HG02973 (cell line): ENCODE data around the gene RAPGEF4.
A peak's percentile ranks its signal among the peaks of the same experiment; 100 is the strongest.

Source experiments
- ATAC-seq: cut with Tn5 transposase; IDR thresholded peaks from one replicate; pipeline ENCODE4 v1.9.1; 2021; ENCODE audit warnings: moderate library complexity; ENCODE audit not compliant: unreplicated experiment

Gene RAPGEF4

DNA sequence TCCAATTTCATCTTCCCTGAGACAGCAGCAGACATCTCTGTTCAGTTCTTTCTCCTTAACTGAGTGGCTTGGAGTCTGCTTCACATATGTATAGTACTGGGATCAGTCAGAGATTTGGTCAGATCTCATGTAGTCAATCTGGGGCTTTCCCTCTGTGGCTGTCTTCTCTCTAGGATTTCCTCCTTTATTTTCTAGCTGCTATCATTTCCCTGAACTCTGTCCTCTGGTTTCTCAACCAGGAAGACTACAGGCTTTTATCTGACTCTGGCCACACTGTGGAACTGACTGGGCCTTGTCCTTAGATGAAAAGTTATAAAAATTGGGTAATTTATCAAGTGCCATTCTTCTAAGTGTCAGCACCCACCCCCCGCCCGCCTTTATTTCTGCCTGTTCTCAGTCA is 121.0 kb downstream of the RAPGEF4 start:
- ATAC-seq: no peak

DNA sequence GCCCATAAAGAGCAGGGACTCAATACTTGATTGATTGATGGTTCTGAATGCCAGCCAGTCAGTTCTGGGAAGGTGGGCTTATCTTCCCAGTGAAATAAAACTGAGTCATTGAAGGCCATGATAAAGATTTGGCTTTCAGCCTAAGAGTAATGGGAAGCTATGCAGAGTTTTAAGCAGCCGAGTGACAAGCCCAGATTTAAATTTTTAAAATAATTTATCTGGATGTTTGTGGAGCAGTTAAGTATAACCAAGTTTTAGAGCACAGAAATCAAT is 122.8 kb downstream of the RAPGEF4 start:
- no peak for ATAC-seq

DNA sequence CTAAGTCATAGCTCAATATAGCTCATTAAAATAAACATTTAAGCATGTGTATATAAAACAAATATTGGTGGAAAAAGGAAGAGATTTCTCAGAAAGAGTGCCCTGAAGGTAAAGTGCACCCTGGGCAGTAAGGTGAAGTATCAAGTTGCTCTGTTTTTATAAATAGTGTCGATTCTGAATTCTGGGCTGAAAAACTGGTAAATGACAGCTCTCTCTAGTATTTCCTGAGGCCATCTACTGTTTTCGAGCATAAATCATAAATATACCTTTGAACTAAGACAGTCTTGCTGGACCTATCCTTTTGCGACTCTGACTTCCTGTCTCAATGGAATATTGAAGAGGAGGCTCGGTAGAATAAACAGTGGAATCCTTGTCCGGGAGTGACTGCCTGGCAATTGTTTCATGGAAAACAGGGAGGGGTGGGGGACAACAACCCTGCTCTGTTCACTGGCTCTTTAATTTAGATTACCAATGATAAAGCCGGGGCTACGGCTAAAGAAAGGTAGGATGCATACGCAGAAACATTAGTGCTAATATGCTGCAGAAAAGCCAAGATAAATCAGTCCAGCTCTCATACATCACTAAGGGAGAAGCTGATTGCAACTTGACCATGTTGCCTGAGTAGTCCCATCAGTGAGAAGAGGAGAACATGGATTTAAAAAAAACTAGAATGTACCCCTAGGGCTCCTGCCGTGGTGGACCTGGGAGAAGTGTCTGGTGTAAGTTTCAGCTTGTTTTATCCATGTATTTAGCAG is 124.1 kb downstream of the RAPGEF4 start:
- no peak for ATAC-seq

DNA sequence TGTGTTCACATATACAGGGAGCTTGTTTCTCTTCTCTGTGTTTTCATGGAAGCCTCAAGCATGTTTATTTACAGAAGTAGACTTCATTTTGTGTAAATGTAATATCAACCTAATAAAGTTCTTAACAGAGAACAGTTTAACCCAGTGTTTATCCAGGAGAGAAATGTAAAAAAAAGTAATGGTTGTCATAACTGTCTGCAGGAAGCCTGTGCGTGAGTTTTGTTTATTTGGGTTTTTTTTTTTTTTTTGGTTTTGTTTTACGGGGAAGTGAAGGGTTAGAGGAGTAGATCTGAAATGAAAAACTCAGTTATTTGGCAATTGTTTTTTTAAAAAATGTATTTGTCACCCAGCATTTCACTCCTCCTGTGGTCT is 124.7 kb downstream of the RAPGEF4 start:
- no peak for ATAC-seq

DNA sequence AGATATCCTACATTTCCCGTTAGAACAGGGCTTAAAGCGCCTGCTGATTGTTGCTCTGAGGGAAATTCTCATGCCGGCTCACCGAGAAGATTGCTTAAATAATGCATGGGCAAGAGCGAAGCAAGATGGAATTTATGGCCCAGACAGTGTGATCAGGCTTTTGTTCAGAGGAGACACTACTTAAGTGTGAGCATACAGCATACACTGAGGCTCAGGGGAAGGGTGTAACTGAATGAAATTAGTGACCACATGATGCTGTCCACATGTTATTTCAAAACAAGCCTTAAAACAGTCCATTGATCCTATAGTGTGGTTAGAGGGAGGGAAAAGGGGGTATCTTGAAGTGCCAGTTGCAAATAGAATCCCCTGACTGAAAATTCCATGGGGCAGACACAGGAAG is 125.5 kb downstream of the RAPGEF4 start:
- no peak for ATAC-seq

DNA sequence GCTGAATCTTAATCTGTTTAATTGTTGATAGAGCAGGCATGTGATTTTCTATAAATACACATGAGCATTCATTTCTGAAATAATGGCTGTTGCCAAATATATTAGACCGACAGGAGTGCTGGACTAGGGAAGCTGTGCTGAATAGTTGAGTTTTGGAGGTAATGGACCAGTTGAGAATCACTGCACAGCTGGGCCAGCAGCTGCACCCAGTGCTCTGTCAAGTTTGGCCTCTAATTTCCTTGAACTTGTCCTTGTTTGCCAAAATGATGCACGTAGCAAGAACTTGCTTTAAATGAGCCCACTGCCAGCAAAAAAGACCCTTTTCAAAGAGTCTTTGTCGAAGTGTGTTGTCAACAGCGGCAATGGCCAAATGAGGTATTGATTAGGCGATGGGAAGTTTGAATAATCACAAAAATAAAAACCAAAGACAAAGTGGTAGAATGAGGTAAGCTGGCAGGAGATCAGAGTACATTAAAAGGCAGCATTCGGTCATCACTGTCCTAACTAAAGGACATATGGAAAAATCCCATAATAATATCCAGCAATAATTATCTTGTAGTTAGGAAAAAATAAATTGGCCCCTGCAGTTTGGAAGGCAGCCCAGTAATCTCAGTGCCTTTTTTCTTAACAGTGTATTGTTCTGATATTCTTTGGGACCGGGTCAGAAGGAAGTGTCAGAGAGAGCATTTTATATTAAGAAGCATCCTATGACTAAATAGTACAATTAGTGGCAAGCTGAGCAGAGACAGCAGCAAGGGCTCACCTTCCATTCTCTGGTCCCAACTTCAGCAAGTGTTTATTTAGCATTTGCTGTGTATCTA is 126.2 kb downstream of the RAPGEF4 start:
- no peak for ATAC-seq

DNA sequence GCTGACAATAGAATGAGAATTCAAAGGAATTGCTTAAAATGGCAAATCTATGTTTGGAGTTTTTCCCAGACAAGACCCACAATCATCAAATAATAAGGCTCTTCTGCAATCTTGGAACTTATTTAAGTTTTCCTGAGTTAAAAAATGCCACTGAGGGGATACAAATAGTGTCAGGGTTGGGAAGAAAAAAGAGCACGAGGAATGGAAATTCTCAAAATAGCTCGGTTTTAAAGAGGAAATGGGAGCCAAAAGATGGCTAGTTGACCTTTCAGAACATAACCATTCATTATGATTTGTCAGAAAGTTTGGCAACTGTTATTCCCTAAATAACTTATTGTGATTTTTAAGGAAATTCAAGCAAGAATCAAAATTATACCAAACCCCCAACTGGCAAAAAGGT is 127.7 kb downstream of the RAPGEF4 start:
- ATAC-seq: no peak

DNA sequence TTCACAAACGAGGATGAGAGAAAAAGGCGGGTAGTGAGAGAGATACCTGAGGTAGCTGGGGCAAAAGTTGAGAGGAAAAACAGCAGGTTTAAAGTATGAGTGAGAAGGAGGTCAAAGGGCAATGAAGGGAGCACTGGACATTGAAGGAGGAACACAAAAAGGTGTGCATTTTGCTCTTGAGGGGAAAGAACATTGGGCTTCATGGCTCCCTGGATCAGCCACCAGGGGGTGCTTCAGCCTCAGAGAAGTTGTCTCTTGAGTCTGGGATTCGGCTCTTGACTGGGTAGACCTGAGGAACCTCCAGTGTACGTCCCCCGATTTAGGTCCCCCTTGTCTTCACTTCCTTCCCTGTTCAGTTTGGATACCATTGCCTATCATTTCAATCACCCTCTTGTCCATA is 128.5 kb downstream of the RAPGEF4 start:
- peak; percentile 50 for ATAC-seq

DNA sequence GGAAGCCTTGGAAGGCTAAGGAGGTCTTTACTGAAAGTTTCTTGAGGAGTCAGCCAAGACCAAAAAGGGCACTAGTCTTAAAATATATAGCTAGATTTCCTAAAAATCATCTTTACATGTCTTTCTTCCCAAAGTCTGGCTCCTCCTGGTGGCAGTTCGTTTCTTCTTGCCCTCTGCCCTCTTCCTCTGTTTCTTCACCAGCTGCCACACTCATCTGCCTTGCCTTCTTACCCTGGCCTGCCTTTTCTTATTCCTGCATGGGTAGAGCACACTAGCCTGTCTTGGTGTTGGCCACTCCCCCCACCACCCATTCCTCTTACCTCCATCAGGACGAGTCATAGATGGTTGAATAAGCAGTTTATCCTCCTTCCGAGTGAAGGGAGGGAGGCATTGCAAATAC is 129.8 kb downstream of the RAPGEF4 start:
- no peak for ATAC-seq

DNA sequence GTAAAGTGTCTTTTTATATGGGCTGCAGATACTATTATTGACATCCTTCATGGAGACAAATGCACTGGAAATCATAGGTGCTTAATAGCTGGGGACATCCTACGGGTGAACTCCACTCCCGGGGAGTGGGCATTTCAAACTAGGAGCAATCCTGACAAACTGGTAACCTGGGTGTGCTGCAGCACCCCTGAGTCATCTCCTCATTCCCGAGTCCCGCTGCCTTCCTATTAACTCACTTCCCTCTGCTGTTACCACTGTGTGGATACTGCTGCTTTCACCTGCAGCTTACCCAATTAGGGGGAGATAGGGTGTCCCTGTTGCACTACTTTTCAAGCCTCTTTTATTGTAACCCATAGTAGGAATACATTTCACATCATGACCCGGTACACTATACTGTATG is 134.2 kb downstream of the RAPGEF4 start:
- ATAC-seq: no peak

DNA sequence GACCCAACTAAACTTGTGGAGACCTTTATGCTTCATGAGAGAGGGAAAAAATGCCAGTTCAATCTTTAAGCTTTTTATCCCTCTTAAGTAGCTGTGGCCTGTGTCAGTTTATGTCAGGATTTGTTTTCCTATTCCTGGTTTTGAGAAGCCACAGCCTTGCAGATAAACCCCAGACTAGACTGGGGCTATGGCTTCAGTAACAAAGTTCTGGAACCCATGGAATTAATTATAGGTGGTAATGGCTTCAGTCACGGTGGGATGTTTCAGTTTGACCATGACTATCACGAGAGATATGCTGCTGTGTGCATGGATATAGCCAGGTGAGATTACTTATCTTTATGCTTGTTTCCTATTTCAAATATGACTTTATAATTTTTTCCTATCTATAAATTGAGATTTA is 134.8 kb downstream of the RAPGEF4 start:
- ATAC-seq: no peak

DNA sequence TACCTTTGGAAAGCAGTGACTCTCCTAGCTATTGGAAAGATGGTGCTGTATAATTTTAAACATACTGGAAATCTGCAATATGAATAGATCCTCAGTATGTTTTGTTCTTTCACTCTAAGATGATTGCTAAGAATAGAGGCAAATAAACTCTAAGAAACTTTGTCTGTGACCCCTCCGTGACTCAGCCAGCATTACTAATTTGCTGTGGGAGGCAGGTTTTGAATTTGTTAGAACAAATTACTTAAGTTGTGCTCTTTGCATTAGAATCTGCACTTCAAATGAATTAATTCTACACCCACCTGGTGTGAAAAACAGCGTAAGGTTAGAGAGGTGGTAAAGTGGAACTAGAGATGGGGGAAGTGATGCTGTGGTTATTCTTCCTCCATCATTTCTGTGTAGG is 142.2 kb downstream of the RAPGEF4 start:
- ATAC-seq: no peak

DNA sequence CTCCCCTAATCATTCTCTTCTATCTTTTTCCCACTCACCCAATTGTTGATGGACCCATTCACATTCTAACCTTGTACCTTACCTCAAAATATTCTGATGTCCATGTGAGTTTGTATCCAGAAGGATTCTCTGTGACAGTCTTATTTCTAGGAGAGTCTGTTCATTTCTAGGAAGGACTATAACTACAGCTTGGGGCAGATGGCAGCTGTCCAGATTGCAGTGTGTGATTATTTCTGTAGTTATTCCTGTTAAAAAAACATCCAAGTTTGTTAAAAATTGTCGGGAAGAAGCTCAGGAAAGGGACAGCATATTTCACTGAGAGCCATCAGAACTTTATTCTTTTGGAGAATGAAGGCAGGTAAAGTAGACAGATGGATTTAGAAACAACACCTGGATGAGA is 142.6 kb downstream of the RAPGEF4 start:
- ATAC-seq: no peak

DNA sequence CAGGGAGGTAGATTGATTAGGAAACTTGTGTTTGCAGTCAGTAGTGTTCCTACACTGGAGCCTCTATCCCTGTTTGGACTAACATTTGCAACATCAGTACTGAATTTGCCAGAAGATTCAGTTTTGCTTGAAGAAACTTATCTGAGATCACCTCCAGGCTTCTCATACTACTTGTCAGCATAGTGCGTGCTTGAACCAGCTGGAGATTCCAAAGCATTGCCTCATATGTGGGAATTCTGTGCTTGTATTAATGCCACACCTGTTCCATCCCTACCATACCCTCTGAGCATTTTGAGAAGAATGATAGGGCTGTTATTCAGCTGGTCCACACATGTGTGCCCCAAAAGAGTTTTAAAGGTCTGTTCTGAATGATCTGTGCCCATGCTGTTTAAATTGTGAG is 148.7 kb downstream of the RAPGEF4 start:
- no peak for ATAC-seq

DNA sequence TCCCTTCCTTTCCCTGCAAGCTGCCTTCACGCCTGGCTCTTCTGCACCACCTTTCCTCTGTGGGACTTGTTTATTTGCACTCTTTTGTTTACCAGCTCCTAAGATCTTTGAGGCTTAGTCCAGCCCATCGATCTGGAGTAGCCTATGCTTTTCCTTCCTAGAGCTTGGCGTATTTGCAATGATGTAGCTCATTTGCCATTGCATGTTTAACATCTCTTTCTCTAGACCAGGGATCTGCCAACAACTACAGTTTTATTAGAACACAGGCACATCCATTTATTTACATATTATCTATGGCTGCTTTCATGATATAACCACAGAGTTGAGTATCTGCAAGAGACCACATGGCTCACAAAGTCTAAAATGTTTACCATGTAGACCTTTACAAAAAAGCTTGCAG is 150.4 kb downstream of the RAPGEF4 start:
- ATAC-seq: no peak

DNA sequence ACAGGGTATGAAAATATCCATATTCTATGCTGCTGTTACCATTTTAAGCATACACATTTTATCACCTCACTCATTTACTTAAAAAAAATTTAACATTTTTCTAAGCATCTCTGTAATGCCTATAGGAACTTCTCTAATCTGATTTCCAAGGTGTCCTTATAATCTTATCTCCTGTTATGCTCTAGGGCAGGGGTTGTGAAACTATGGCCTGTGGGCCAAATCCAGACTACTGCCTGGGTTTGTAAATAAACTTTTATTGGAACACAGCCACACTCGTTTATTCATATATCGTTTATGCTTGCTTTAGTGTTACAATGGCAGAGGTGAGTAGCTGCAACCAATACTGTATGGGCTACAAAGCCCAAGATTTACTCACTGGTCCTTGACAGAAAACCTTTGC is 151.6 kb downstream of the RAPGEF4 start:
- ATAC-seq: no peak

DNA sequence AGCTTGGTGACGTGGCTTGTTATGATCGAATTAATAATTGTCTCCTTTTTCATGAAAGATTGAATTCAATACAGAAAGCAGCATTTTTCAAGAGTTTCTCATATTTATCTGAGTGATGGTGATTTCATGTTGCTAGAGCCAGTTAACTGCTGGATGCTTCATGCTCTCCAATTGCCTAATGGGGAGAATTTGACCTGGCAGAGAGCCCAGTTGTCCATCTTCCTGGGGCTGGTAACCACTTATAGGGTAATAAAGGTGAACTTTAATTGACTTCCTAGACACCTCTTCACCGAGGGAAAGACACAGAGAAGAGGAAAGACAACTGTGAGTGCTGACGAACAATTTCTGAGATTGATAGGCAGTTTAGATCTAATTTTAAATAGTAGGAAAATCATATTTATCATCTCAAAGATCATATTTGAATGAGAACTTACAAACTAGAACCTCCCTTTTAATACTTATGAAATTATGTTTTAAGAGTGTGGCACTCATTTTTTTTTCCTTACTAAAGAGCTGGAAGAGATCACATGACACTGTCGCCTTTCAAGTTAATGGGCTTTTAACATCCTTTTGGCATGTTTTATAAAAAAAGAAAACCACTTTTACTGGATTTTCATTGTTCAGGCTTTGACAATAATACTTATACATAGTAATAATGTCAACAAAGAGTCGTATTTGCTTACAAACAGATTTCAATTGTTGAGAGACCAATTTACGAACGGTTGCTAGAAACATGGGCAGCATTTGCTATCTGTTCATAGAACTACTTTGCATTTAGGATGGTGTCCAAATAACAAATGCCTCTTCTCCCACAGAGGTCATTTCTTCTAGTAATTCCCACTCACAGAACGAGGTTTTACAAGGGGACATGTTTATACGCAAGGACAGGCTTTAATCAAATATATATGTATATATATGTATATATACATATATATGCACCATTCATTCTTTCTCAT is 153.3 kb downstream of the RAPGEF4 start:
- no peak for ATAC-seq

DNA sequence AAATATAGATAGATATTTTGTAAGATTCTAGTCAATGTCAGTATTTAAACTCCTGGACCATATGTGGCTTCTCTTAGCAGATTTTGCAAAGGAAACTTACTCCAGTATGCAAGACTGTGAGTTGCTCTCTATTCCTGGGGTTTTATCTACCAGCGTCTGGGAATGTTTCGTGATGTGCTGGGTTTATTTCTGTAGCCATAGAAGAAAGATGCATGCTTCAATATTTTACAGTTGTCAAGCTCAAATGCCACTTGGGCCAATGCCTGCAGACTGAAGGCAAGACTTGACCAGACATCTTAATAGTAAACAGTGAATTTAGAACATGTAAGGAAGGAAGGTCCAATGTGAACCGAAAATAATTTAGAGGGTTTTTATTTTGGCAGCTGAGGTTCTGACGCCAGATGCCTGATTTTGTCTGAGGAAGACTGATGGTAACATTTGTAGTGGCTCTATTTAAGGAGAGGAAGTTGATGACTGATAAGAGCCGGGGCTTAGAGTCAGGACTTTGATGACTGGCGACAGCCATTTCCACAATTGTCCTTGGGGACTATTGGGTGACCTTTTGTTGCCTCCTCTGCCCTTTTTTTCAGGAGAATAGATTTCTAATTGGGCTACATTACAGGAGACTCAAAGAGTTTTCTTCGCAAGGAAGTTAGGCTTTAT is 154.3 kb downstream of the RAPGEF4 start:
- no peak for ATAC-seq

DNA sequence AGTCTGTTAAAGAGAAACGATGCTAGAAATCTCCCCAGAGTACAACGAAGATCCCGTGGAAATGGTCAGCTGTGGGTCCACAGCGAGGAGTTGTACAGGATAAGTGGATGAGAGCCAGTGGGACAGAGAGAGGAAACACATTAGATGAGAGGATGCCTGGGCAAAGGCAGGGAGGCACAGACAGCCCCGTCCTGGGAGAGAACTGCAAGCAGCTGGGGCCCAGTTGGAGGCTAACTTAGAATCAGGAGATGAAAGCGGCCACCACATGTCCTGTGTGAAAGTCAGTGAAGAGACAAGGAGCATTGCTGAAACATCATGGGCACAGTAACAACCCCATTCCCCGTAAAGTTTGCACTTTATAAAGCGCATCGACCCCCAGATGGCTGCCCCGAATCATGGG is 157.5 kb downstream of the RAPGEF4 start:
- no peak for ATAC-seq

DNA sequence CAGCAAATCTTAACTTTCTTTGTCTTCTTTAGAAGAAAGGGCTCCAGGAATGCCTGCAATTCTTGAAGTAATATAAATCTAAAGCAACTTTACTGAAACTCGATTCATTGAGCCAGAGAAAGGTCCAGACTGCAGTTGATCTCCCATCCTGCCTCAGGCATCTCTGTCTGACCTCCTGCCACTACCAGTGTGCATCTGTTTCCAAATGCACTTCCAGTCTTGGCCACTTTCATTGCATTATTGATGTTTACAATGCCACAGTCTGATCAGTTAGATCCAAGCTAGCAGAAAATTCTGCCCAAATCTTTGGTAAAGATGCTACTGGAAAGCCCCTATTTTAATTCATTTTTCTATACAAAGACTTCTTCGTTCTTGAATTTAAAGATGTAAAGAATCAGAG is 158.0 kb downstream of the RAPGEF4 start:
- ATAC-seq: no peak

DNA sequence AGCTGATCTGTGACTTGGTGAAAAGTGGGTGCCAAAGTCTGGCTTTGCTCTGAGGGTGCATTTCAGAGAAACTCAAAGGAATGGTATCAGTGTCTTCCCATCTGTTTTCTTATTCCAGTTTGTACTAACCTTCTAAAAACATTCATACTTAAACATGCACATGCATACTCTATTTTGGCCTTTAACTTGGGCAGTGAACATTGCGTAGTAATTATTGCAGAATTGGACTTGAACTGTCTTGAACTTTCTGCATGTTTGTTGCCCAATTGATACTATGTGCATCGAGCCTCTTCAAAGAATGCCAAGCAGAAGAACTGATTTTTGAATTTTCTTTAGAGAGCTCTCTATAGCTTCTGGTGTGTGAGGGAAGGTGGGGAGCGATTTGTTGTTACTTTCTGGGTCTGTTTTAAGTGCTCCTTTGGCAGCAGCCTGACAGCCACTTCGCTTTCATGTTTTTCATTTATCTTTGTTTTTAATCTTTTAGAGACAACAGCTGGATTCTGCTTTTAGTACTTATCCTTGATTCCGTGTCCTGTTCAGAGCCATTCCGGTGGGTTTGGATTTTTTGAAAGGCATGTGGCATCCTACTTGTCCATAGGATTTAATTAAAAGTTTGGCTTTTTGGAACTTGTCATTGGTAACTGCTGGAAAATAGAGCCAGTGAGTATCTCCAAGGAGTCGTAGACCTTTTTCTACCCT is 159.2 kb downstream of the RAPGEF4 start:
- ATAC-seq: no peak
